Ishikawa (cell line): ENCODE data around the gene CT45A7.
"Not testable (repeated sequence)": the region's sequence is repeated elsewhere in the genome, so short reads cannot be mapped to it uniquely, and the experiment has no call there.

Experiments
- EGR1 ChIP-seq: IDR thresholded peaks from 2 replicates; pipeline ENCODE4 v1.6.1; 2012
- EP300 ChIP-seq: IDR thresholded peaks from 2 replicates; pipeline ENCODE4 v1.6.1; 2012; ENCODE audit warnings: borderline replicate concordance
- MAX ChIP-seq: IDR thresholded peaks from 2 replicates; pipeline ENCODE4 v1.6.1; 2012
- NFIC ChIP-seq: IDR thresholded peaks from 2 replicates; pipeline ENCODE4 v1.6.1; 2012
- RAD21 ChIP-seq: IDR thresholded peaks from 2 replicates; pipeline ENCODE4 v1.6.1; 2012; ENCODE audit warnings: low read depth
- REST ChIP-seq: IDR thresholded peaks from 2 replicates; pipeline ENCODE4 v1.6.1; 2012; ENCODE audit warnings: low read depth, mild to moderate bottlenecking
- TAF1 ChIP-seq: IDR thresholded peaks from 2 replicates; pipeline ENCODE4 v1.6.1; 2012; ENCODE audit warnings: low read depth, mild to moderate bottlenecking
- ZBTB7A ChIP-seq: IDR thresholded peaks from 2 replicates; pipeline ENCODE4 v1.6.1; 2012; ENCODE audit warnings: low read depth

- TF ChIP-seq MAX, EP300, EGR1, ZBTB7A, REST, RAD21, TAF1, NFIC: not testable (repeated sequence)
Observed at GRCh38 chrX:135854438-135854837, 17.4 kb upstream of the CT45A7 start, which contains the start of gene CT45A8.
